ENCODE data around the gene TNFRSF14. TPM values are rescaled to one million over a fixed set of nuclear protein-coding genes. Genes with fewer than 3 reads are reported as not detected.

Gene TNFRSF14
- total RNA-seq, 1 experiment from 2014 or later: 0.57 TPM

- H3K18ac ChIP-seq (ENCODE audit: insufficient read length, low read depth, low read length): no peak overlapping the region
- no peaks in the 10 kb centered on the region for H3K4me1 Mint-ChIP-seq
- H3K9ac ChIP-seq (ENCODE audit: extremely low read depth, insufficient read length, low read length): no peak overlapping the region
- DNase-seq: no peak
- H4K20me1 ChIP-seq (ENCODE audit: control insufficient read depth, insufficient read depth, insufficient read length): no peaks in the 10 kb centered on the region
- H3K9me3 ChIP-seq (ENCODE audit: control insufficient read depth, low read depth, low read length): no peaks in the 10 kb centered on the region
- peaks cover 25% of the 10 kb centered on the region for H3K27me3 Mint-ChIP-seq (ENCODE audit: low read depth)
- TF ChIP-seq CTCF (conservative IDR thresholded peaks at IDR 0.05): no peak
- H2AK5ac ChIP-seq (ENCODE audit: insufficient read length, low read length): no peak overlapping the region
- H3K27me3 ChIP-seq (ENCODE audit: insufficient read depth, low read length): no peaks in the 10 kb centered on the region
- no peaks in the 10 kb centered on the region for H3K36me3 Mint-ChIP-seq (ENCODE audit: insufficient read depth in 1 of 3, low read depth in 3 of 3)
- H4K5ac ChIP-seq (ENCODE audit: insufficient read length, low read depth, low read length): no peak overlapping the region
- no peak overlapping the region for H3K27ac ChIP-seq (ENCODE audit: insufficient read length, low read depth, low read length)
- H2BK120ac ChIP-seq (ENCODE audit: low read depth, low read length, poor library complexity, severe bottlenecking): no peak overlapping the region
- H2BK12ac ChIP-seq (ENCODE audit: insufficient read length, low read depth, low read length): no peak overlapping the region
- H2BK15ac ChIP-seq (ENCODE audit: low read depth, low read length): no peak overlapping the region
- H3K4me3 Mint-ChIP-seq: no peak overlapping the region
- no peak overlapping the region for H2BK5ac ChIP-seq (ENCODE audit: insufficient read length, low read length)
- H3K23ac ChIP-seq (ENCODE audit: insufficient read length, low read depth, low read length): no peak overlapping the region
- H3K4me2 ChIP-seq (ENCODE audit: insufficient read depth, insufficient read length, low read length): no peak overlapping the region
- no peak overlapping the region for H4K91ac ChIP-seq (ENCODE audit: insufficient read length, low read depth, low read length)
- no peak overlapping the region for H3K56ac ChIP-seq (ENCODE audit: insufficient read length, low read depth, low read length)
- no peak overlapping the region for H3T11ph ChIP-seq (ENCODE audit: low read length)
- H2AFZ ChIP-seq (ENCODE audit: low read length): no peak overlapping the region
- no peaks in the 10 kb centered on the region for H3K4me1 ChIP-seq (ENCODE audit: insufficient read depth, low read length)
- no CpG with 5 or more reads among the region's 15 CpGs for WGBS (ENCODE audit: extremely low coverage, insufficient read length, low lambda C conversion rate)
- H2BK20ac ChIP-seq (ENCODE audit: low read depth, low read length, poor library complexity, severe bottlenecking): no peak overlapping the region
- no peak overlapping the region; the same call in 1 of the 2 replicates for H3K14ac ChIP-seq (ENCODE audit: insufficient read depth, low read length)
- H3K23me2 ChIP-seq (ENCODE audit: insufficient read length, low read depth, low read length, poor library complexity, severe bottlenecking): no peaks in the 10 kb centered on the region
- H3K27ac Mint-ChIP-seq: peak overlapping the region in 1 of 3 experiments; percentile 44; a peak in 1 of 7 replicates
- no peaks in the 10 kb centered on the region for H3K79me1 ChIP-seq (ENCODE audit: insufficient read depth, low read depth, low read length, poor library complexity, severe bottlenecking)
- H3K4ac ChIP-seq (ENCODE audit: low read depth, low read length): no peak overlapping the region
- peaks cover 3 to 9% of the 10 kb centered on the region in 2 experiments; a peak in 3 of 5 replicates for H3K9me3 Mint-ChIP-seq
- no peaks in the 10 kb centered on the region for H3K79me2 ChIP-seq (ENCODE audit: insufficient read depth, low read length)
- no peak overlapping the region for H4K8ac ChIP-seq (replicated peaks; ENCODE audit: insufficient read length, low read depth, low read length)
Measured at GRCh38 chr1:2602311-2602835, 46.2 kb downstream of the TNFRSF14 start.
